Heart left ventricle (tissue), 16 donors: ENCODE results near the gene LPAR6. TPM values are rescaled to one million over a fixed set of nuclear protein-coding genes. Genes with fewer than 3 reads are reported as not detected.

Source experiments
- ATAC-seq, 4 donors: fragments of 200-7000 bp; cut with Tn5 transposase; one replicate each; pipeline ENCODE4 v1.9.1; 2020 to 2022; ENCODE audit warnings: moderate library complexity in 4 of 4, mild to moderate bottlenecking in 3 of 4, moderate number of reproducible peaks in 1 of 4
- DNase-seq, 5 donors: peaks; one replicate each; pipeline ENCODE4 v3.0.0-alpha.2; 2020
- H3K27ac ChIP-seq, 12 donors: fragments of 200-600 bp; sonication (generic) in 4 of 12; one replicate each; pipeline versions ENCODE4 v1.5.0 to v1.8.0; 2016 to 2022; ENCODE audit warnings: mild to moderate bottlenecking in 2 of 12
- H3K27me3 ChIP-seq, 9 donors: fragments of 200-600 bp; sonication (generic) in 2 of 9; one replicate each; pipeline versions ENCODE4 v1.5.1 to v1.8.0; 2016 to 2022; ENCODE audit warnings: mild to moderate bottlenecking in 3 of 9
- H3K36me3 ChIP-seq, 9 donors: fragments of 200-600 bp; sonication (generic) in 2 of 9; one replicate each; pipeline versions ENCODE4 v1.5.0 to v1.8.0; 2018 to 2022; ENCODE audit warnings: mild to moderate bottlenecking in 2 of 9
- H3K4me1 ChIP-seq, 12 donors: fragments of 200-600 bp; sonication (generic) in 4 of 12; one replicate each; pipeline versions ENCODE4 v1.5.0 to v1.8.0; 2016 to 2022; ENCODE audit warnings: mild to moderate bottlenecking in 3 of 12
- H3K4me3 ChIP-seq, 12 donors: fragments of 200-600 bp; sonication (generic) in 4 of 12; one replicate each; pipeline versions ENCODE4 v1.5.0 to v1.8.0; 2017 to 2022; ENCODE audit warnings: mild to moderate bottlenecking in 9 of 12, moderate library complexity in 4 of 12
- H3K9me3 ChIP-seq, 12 donors: fragments of 200-600 bp; sonication (generic) in 4 of 12; one replicate each; pipeline versions ENCODE4 v1.5.0 to v1.8.0; 2016 to 2022; ENCODE audit warnings: mild to moderate bottlenecking in 1 of 12
- POLR2A ChIP-seq, 2 donors: fragments of 450-650 bp; IDR thresholded peaks; one replicate each; pipeline ENCODE4 v1.6.1; 2017; ENCODE audit warnings: antibody characterized with exemption in 2 of 2, mild to moderate bottlenecking in 2 of 2, moderate library complexity in 2 of 2
- WGBS, 4 donors: extraction: QIAGEN DNeasy Blood & Tissue Kit in 2 of 4; methylation state at CpG; one replicate each; pipeline versions ENCODE4 v1.1.5 to v1.1.7; 2013 to 2018; 5-methylcytosine and 5-hydroxymethylcytosine counted together
- intact Hi-C, 10 donors: fragments of 100-400 bp; cut with DNase I; formaldehyde crosslinking; loops; one replicate each; pipeline versions ENCODE4 v1.11.1 to v1.14.2; 2022
- polyA plus RNA-seq, 2 donors: library from polyadenylated mRNA; stranded (reverse); fragments of 200-250 nt; gene quantifications; one replicate each; pipeline ENCODE4 v1.2.3, GENCODE V29; 2013
- total RNA-seq, 9 donors: library from RNA; depleted of rRNA in 2 of 9; stranded (reverse); fragments of >200 nt in 2 of 9; fragmentation: NEBNext Ultra II Directional in 3 of 9; extraction: Animal tissue kit (Norgen Biotek cat#: 25700) in 3 of 9; gene quantifications; one replicate each; pipeline versions ENCODE4 v1.1.0 to v1.2.4, GENCODE V29; 2016 to 2023
- TF ChIP-seq, protein P1 (sequence below), 12 donors: fragments of 200-600 bp; sonication (generic) in 4 of 12; IDR thresholded peaks; one replicate each; pipeline versions ENCODE4 v1.5.0 to v1.8.0; 2018 to 2022; ENCODE audit warnings: antibody characterized with exemption in 12 of 12, mild to moderate bottlenecking in 5 of 12
- donor health status: ischemic (EF 13 %, LVEDD 7.1; RV severe dilation, severe dysfunction).
- donor health status: healthy with polysubstance abuse.
- donor health status: DM: no; HTN: yes; CAD: no.
- donor health status: DM: no; HTN: no; CAD: no.
- donor health status: ischemic (EF 25% LVEDD 6.9; RV normal size, moderate dysfunction).
- donor health status: ischemic (EF 25% LVEDD 5.7; RV mildly dilated, moderate dysfunction).
- donor health status: healthy.
- donor health status: DM: yes; HTN: yes; CAD: no.
- donor health status: ischemic (EF 35%, LVEDD 5.7; RV mildly dilated, moderate dysfunction).
- donor health status: nonischemic (EF 11% LVEDD 7.7; RV severe dilation, severe dysfunction).
- donor health status: DM: yes; HTN: yes; CAD: no.
- donor health status: PGD.
- donor health status: ischemic (EF 29% LVEDD 5.4; RV normal size, mild dysfunction).
- donor health status: nonischemic (EF 23%, LVEDD 6.1; RV moderate dilation, normal function).

The LPAR6 gene
- total and polyA plus RNA-seq, 11 donors = 6.7 to 47.9 (median 16.6) TPM

DNA sequence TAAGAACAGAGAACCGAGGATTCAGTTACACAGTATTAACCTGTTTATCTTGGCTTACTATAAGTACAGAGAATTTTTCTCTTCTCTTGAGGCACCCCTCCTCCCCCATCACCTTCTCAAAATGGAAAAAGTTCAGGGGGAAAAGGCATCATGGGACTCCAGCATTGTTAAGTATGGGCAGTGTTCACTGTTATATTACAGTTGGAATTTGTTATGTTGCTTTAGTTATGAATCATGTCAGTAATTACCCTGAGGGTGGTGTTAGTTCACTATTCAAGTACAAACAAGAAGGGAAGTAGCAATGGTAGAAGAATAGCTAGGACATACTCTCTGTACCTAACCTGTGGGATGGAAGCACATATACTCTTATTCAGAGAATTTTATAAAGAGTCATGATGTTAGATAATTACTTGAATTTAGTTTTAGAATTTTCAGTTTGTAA lies 12.0 kb downstream of the LPAR6 start:
- peaks cover 0 to 10% (median 1%) of the 10 kb centered on the region in 12 donors for H3K9me3 ChIP-seq
- H3K4me3 ChIP-seq = peak overlapping the region in 7 of 12 donors; percentile 1 to 29 (median 10)
- H3K27me3 ChIP-seq = no peaks in the 10 kb centered on the region
- peaks cover 0 to 1% (median 0%) of the 10 kb centered on the region in 9 donors for H3K36me3 ChIP-seq
- ATAC-seq (peak; percentile 66 to 90 (median 85)), DNase-seq (no peak)
- H3K27ac ChIP-seq = peak overlapping the region; percentile 7 to 94 (median 72)
- WGBS, 4 donors = 44 to 54% (median 47%) methylated on average over 1 of the region's 1 CpG
- peaks cover 3 to 79% (median 42%) of the 10 kb centered on the region in 12 donors for H3K4me1 ChIP-seq
- no peak for TF ChIP-seq POLR2A (IDR thresholded peaks at IDR 0.05)
- TF ChIP-seq, protein P1, sequence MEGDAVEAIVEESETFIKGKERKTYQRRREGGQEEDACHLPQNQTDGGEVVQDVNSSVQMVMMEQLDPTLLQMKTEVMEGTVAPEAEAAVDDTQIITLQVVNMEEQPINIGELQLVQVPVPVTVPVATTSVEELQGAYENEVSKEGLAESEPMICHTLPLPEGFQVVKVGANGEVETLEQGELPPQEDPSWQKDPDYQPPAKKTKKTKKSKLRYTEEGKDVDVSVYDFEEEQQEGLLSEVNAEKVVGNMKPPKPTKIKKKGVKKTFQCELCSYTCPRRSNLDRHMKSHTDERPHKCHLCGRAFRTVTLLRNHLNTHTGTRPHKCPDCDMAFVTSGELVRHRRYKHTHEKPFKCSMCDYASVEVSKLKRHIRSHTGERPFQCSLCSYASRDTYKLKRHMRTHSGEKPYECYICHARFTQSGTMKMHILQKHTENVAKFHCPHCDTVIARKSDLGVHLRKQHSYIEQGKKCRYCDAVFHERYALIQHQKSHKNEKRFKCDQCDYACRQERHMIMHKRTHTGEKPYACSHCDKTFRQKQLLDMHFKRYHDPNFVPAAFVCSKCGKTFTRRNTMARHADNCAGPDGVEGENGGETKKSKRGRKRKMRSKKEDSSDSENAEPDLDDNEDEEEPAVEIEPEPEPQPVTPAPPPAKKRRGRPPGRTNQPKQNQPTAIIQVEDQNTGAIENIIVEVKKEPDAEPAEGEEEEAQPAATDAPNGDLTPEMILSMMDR (IDR thresholded peaks at IDR 0.05) = peak in 5 of 12 donors; percentile 12 to 44 (median 26)
- intact Hi-C loops = loop anchor here in 9 of 10 donors (5.0 to 10.0 kb wide), 7 partner anchors 94 to 181 kb away; no protein-coding TSS in a partner anchor

DNA sequence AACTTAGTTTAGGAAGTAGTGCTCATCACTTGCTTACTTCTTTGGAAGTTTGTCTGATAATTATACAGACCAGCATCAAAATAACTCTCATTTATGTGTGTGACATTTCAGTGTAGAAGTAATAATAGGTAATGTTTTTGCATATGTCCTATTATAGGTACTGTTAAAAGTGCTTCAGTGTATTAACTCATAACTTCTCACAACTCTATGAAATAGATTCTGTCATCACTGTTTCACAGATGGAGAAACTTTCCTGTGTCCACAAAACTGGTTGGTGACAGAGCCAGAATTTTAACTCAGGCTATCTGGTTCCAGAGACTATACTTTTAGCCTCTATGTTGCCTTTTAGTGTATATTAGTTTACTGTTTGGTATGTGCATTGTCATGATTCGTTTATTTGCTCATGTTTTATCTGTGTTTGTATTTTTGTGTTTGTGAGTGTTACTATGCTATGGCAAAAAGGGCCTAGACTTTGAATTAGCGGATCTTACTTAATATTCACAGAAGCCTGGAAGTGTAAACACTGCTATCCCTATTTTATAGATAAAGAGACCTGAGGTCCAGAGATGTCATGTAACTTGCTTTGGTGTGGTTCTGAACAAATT lies 12.7 kb downstream of the LPAR6 start:
- Histone ChIP-seq H3K36me3 (peaks cover 0 to 8% (median 0%) of the 10 kb centered on the region in 9 donors), H3K27ac (peak overlapping the region in 11 of 12 donors; percentile 55 to 94 (median 73)), H3K9me3 (peaks cover 0 to 12% (median 1%) of the 10 kb centered on the region in 12 donors), H3K4me3 (no peak overlapping the region), H3K27me3 (no peaks in the 10 kb centered on the region), H3K4me1 (peaks cover 3 to 72% (median 41%) of the 10 kb centered on the region in 12 donors)
- DNase-seq (no peak), ATAC-seq (no peak)
- WGBS, 4 donors = 54 to 73% (median 64%) methylated on average over 2 of the region's 2 CpGs
- intact Hi-C loops = loop anchor here in 9 of 10 donors (5.0 to 10.0 kb wide), 7 partner anchors 95 to 182 kb away; no protein-coding TSS in a partner anchor
- TF ChIP-seq, protein P1 (IDR thresholded peaks at IDR 0.05) = no peak
- TF ChIP-seq POLR2A (IDR thresholded peaks at IDR 0.05) = no peak

DNA sequence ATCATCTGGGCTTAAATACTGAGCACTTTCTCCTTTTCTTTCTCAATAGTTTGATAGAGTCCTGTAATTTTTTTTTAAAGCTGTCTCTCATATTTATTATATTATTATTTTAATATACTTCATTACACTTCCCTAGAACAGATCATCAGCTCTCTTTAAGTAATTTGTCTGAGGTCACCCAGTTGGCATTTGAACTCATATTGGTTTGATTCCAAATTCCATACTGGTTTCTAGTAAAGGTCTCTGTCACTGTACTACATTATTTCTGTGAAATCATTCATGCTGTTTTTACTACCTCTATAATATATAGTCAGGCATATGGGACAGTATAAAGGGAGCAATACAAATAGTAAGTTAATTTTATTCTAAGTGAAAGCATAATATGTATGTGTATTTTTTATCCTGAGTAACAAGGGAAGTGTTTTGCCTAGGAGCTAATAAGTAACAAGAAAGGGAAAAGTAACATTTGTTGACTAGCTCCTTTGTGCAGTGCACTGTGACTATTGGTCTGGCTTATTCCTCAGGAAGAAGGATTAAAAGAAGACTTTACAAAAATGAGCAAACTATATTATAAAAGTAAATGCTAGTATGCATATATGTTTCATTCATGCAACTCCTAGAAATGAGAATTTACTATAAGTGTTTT lies 14.3 kb downstream of the LPAR6 start:
- H3K9me3 ChIP-seq = peaks cover 0 to 12% (median 1%) of the 10 kb centered on the region in 12 donors
- H3K4me3 ChIP-seq = no peak overlapping the region
- H3K36me3 ChIP-seq = peaks cover 0 to 24% (median 7%) of the 10 kb centered on the region in 9 donors
- ATAC-seq (no peak), DNase-seq (no peak)
- no peaks in the 10 kb centered on the region for H3K27me3 ChIP-seq
- TF ChIP-seq, protein P1 (IDR thresholded peaks at IDR 0.05) = no peak
- TF ChIP-seq POLR2A (IDR thresholded peaks at IDR 0.05) = no peak
- intact Hi-C loops = loop anchor here in 1 of 10 donors (5.0 kb wide), 1 partner anchor 56 kb away; no protein-coding TSS in a partner anchor
- peak overlapping the region in 11 of 12 donors; percentile 1 to 94 (median 43) for H3K27ac ChIP-seq
- peaks cover 3 to 63% (median 40%) of the 10 kb centered on the region in 12 donors for H3K4me1 ChIP-seq

DNA sequence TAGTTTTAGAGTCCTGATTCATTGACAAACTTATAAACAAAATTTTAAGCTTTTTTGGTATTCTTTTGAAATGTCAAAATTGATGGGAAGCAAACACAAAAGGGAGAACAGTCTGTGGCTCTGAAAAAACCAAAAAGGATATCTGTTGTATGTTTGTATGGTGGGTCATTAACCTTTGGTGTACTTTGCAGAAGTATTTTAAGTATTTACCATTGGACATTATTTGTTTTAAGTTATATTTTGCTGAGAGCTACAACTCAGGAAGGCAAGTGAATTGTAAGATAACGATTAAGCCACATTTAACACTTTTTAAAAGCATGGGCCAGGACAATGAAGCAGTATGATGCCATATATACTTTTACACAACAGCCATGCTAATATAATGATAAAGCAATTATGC lies 15.2 kb downstream of the LPAR6 start:
- Histone ChIP-seq H3K36me3 (peaks cover 0 to 32% (median 10%) of the 10 kb centered on the region in 9 donors), H3K27ac (peak overlapping the region in 10 of 12 donors; percentile 1 to 94 (median 34)), H3K9me3 (peaks cover 0 to 12% (median 1%) of the 10 kb centered on the region in 12 donors), H3K27me3 (no peaks in the 10 kb centered on the region), H3K4me1 (peaks cover 3 to 54% (median 35%) of the 10 kb centered on the region in 12 donors), H3K4me3 (no peak overlapping the region)
- no peak for ATAC-seq
- TF ChIP-seq, protein P1 (IDR thresholded peaks at IDR 0.05) = no peak
- no peak for TF ChIP-seq POLR2A (IDR thresholded peaks at IDR 0.05)
- 33 to 53% (median 41%) methylated on average over 1 of the region's 1 CpG for WGBS, 4 donors
- DNase-seq = no peak
- intact Hi-C loops = loop anchor here in 1 of 10 donors (5.0 kb wide), 1 partner anchor 55 kb away; no protein-coding TSS in a partner anchor
